ENCODE results near the gene NOP16. TPM values are rescaled to one million over a fixed set of nuclear protein-coding genes. Genes with fewer than 3 reads are reported as not detected.

The NOP16 gene
- total and polyA plus RNA-seq, 2 of the 13 experiments (the other 11 are each of a cell fraction or from before 2014, with no cell fraction given) = 43.3 to 48.4 TPM

GRCh38 chr5:176415952-176416924, 27.8 kb upstream of the NOP16 start, which contains the start of gene CLTB (continued):
- TF ChIP-seq ZNF512B (CRISPR knock-in tag; IDR thresholded peaks at IDR 0.05; ENCODE audit: borderline replicate concordance) (no peak), ZNF629 (CRISPR knock-in tag; conservative IDR thresholded peaks at IDR 0.05) (no peak; the same call in 1 of the 2 replicates), CCDC6 (CRISPR knock-in tag; IDR thresholded peaks at IDR 0.05) (peak; percentile 99), CHCHD3 (CRISPR knock-in tag; IDR thresholded peaks at IDR 0.05) (no peak), SRY (CRISPR knock-in tag; IDR thresholded peaks at IDR 0.05) (peak; percentile 73; the same call in 1 of the 2 replicates), ERF (CRISPR knock-in tag; IDR thresholded peaks at IDR 0.05) (peak; percentile 82), SIX4 (CRISPR knock-in tag; IDR thresholded peaks at IDR 0.05) (no peak; the same call in 1 of the 2 replicates), SPEN (CRISPR knock-in tag; IDR thresholded peaks at IDR 0.05; ENCODE audit: low read depth) (peak; percentile 64), MLXIP (CRISPR knock-in tag; IDR thresholded peaks at IDR 0.05; ENCODE audit: borderline replicate concordance) (no peak), ZFX (CRISPR knock-in tag; IDR thresholded peaks at IDR 0.05; ENCODE audit: low read depth) (peak; percentile 72), ZNF691 (CRISPR knock-in tag; IDR thresholded peaks at IDR 0.05; ENCODE audit: borderline replicate concordance, low read depth) (peak; percentile 63; the same call in 1 of the 2 replicates), GATAD2A (CRISPR knock-in tag; IDR thresholded peaks at IDR 0.05) (peak; percentile 36; the same call in 1 of the 2 replicates), RCOR2 (CRISPR knock-in tag; IDR thresholded peaks at IDR 0.05) (no peak), POGZ (CRISPR knock-in tag; IDR thresholded peaks at IDR 0.05) (peak; percentile 76), CBX2 (IDR thresholded peaks at IDR 0.05; ENCODE audit: low read depth, low read length) (no peak), CBX2 (CRISPR knock-in tag; IDR thresholded peaks at IDR 0.05; ENCODE audit: low read depth) (no peak), HHEX (CRISPR knock-in tag; IDR thresholded peaks at IDR 0.05) (no peak), CBX1 (IDR thresholded peaks at IDR 0.05; ENCODE audit: low read depth) (no peak), ZNF720 (CRISPR knock-in tag; IDR thresholded peaks at IDR 0.05) (no peak), RFX3 (CRISPR knock-in tag; IDR thresholded peaks at IDR 0.05) (no peak), ZNF562 (CRISPR knock-in tag; IDR thresholded peaks at IDR 0.05; ENCODE audit: borderline replicate concordance) (no peak), KLF13 (CRISPR knock-in tag; IDR thresholded peaks at IDR 0.05) (no peak), ATF1 (CRISPR knock-in tag; IDR thresholded peaks at IDR 0.05) (no peak)
